ENCODE data around the gene PTF1A. TPM values are rescaled to one million over a fixed set of nuclear protein-coding genes. Genes with fewer than 3 reads are reported as not detected.

Gene PTF1A
- total RNA-seq, 1 experiment from 2014 or later: not detected

DNA sequence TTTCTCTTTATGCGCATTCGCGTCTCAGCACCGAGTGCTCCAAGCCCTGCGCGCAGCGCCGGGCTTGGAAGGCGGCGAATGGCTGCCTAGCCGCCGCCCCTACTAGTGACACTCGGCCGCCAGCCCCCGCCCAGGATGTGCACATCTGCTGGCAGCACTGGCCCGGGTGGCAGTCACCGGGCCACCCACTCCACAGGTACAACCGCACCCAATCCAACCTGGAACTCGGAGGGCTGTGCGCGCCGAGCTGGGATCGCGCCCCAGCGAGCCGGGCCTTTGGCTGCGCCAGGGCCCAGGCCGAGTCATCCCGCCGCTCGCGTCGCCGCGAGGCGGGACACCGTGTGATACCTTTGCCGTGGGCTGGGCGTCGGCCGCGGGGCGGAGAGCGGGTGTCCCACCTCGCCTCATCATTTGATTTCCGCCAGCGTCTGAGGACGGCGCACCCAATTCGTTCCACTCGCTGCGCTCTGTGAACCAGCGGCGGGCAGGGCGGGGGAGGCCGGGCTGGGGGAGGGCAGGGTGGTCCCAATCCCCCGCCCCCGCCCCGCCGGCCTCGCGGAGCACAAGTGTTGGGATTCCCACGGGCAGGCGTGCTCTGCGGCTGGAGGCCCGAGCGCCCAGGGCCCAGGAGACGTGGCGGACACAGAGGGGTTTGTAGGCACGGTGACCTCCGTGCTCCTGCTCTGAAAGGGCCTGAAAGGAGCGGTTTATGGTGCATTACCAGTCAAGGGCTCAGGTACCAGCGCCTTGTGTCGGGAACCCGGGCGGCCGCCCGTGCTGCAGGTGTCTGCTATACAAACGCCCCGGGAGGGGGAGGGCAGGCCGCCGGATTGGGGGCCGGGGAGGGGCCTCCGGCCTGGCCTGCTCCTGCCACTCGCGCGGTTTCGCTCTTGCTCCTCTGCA lies 17.8 kb upstream of the PTF1A start:
- intact Hi-C loops (cut with micrococcal nuclease; ENCODE audit: unreplicated experiment): no loop called here
- no peak for DNase-seq
- ChIA-PET POLR2A (no interaction called here), CTCF (no interaction called here)
- peaks cover 18% of the 10 kb centered on the region for H3K27me3 Mint-ChIP-seq (ENCODE audit: insufficient read depth, unreplicated experiment)
- no peaks in the 10 kb centered on the region for H3K36me3 Mint-ChIP-seq (ENCODE audit: insufficient read depth, unreplicated experiment)
- no peak overlapping the region for H3K27ac Mint-ChIP-seq (ENCODE audit: unreplicated experiment)
- Histone ChIP-seq H3K4me3 (ENCODE audit: low read depth, low read length) (no peak overlapping the region), H3K4me1 (no peaks in the 10 kb centered on the region), H3K27me3 (replicated peaks; ENCODE audit: control insufficient read depth, insufficient read depth, low read length) (no peaks in the 10 kb centered on the region), H3K36me3 (ENCODE audit: control insufficient read depth, insufficient read depth, low read length) (no peaks in the 10 kb centered on the region), H3K9me3 (no peaks in the 10 kb centered on the region)
- no peaks in the 10 kb centered on the region for H3K9me3 Mint-ChIP-seq (ENCODE audit: unreplicated experiment)
- no peaks in the 10 kb centered on the region for H3K4me1 Mint-ChIP-seq (ENCODE audit: low read depth, unreplicated experiment)
- BruUV-seq (replicated peaks): no TSS peak
- no peak overlapping the region for H3K4me3 Mint-ChIP-seq (ENCODE audit: unreplicated experiment)
- TF ChIP-seq, protein P1, sequence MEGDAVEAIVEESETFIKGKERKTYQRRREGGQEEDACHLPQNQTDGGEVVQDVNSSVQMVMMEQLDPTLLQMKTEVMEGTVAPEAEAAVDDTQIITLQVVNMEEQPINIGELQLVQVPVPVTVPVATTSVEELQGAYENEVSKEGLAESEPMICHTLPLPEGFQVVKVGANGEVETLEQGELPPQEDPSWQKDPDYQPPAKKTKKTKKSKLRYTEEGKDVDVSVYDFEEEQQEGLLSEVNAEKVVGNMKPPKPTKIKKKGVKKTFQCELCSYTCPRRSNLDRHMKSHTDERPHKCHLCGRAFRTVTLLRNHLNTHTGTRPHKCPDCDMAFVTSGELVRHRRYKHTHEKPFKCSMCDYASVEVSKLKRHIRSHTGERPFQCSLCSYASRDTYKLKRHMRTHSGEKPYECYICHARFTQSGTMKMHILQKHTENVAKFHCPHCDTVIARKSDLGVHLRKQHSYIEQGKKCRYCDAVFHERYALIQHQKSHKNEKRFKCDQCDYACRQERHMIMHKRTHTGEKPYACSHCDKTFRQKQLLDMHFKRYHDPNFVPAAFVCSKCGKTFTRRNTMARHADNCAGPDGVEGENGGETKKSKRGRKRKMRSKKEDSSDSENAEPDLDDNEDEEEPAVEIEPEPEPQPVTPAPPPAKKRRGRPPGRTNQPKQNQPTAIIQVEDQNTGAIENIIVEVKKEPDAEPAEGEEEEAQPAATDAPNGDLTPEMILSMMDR (IDR thresholded peaks at IDR 0.05; ENCODE audit: insufficient read depth in 1 of 2, low read depth in 1 of 2, low read length in 1 of 2, severe bottlenecking in 1 of 2, unreplicated experiment in 1 of 2): no peak

DNA sequence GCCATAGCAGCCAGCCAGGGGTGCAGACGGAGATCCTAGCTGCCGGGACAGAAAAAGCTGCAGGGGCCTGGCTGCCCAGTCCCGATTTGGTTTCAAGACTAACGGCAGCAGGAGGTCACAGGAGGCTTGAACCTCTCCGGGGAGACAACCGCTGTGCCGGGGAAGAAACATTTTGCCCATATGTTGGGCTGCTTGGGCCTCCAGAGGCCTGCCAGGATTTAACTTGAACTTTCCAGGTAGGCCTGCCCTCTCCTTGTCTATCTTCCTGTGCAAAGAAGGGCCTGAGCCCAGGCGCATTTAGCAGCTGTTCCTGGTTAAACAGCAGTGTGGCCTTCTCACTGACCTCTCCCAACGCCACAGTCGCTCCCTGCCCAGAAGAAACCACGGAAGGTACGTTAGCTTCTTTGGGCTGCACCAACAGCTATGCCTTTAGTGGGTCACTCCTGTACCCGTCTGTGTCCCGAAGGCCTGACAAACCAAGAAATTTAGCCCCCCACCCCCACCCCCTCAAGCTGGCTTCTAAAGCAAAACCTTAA lies 17.1 kb upstream of the PTF1A start:
- TF ChIP-seq, protein P1 (IDR thresholded peaks at IDR 0.05; ENCODE audit: insufficient read depth in 1 of 2, low read depth in 1 of 2, low read length in 1 of 2, severe bottlenecking in 1 of 2, unreplicated experiment in 1 of 2): no peak
- POLR2A ChIA-PET: no interaction called here
- CTCF ChIA-PET: no interaction called here
- BruUV-seq (replicated peaks): no TSS peak
- H3K9me3 ChIP-seq: no peaks in the 10 kb centered on the region
- peaks cover 16% of the 10 kb centered on the region for H3K27me3 Mint-ChIP-seq (ENCODE audit: insufficient read depth, unreplicated experiment)
- H3K9me3 Mint-ChIP-seq (ENCODE audit: unreplicated experiment): no peaks in the 10 kb centered on the region
- intact Hi-C loops (cut with micrococcal nuclease; ENCODE audit: unreplicated experiment): no loop called here
- H3K4me3 ChIP-seq (ENCODE audit: low read depth, low read length): no peak overlapping the region
- DNase-seq: no peak
- H3K27me3 ChIP-seq (replicated peaks; ENCODE audit: control insufficient read depth, insufficient read depth, low read length): no peaks in the 10 kb centered on the region
- H3K4me1 Mint-ChIP-seq (ENCODE audit: low read depth, unreplicated experiment): no peaks in the 10 kb centered on the region
- no peaks in the 10 kb centered on the region for H3K36me3 ChIP-seq (ENCODE audit: control insufficient read depth, insufficient read depth, low read length)
- no peak overlapping the region for H3K27ac Mint-ChIP-seq (ENCODE audit: unreplicated experiment)
- H3K4me3 Mint-ChIP-seq (ENCODE audit: unreplicated experiment): no peak overlapping the region
- H3K36me3 Mint-ChIP-seq (ENCODE audit: insufficient read depth, unreplicated experiment): no peaks in the 10 kb centered on the region
- H3K4me1 ChIP-seq: no peaks in the 10 kb centered on the region

DNA sequence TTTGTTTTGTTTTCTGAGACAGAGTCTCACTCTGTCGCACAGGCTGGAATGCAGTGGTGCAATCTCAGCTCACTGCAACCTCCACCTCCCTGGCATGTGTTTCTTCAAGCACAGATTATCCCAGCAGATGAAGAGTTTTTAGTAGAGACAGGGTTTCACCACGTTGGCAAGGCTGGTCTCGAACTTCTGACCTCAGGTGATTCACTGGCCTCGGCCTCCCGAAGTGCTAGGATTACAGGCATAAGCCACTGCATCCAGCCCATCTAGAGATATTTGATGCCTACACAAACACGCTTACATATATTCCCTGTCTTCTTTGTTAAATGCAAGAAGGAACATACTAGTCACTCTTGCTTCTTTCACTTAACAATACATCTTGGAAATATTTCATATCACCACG lies 5.9 kb upstream of the PTF1A start:
- H3K4me1 Mint-ChIP-seq (ENCODE audit: low read depth, unreplicated experiment): no peaks in the 10 kb centered on the region
- H3K36me3 Mint-ChIP-seq (ENCODE audit: insufficient read depth, unreplicated experiment): no peaks in the 10 kb centered on the region
- BruUV-seq (replicated peaks): no TSS peak
- Histone ChIP-seq H3K27me3 (replicated peaks; ENCODE audit: control insufficient read depth, insufficient read depth, low read length) (no peaks in the 10 kb centered on the region), H3K9me3 (no peaks in the 10 kb centered on the region), H3K4me3 (ENCODE audit: low read depth, low read length) (no peak overlapping the region), H3K4me1 (peaks cover 12% of the 10 kb centered on the region), H3K36me3 (ENCODE audit: control insufficient read depth, insufficient read depth, low read length) (no peaks in the 10 kb centered on the region)
- no peak overlapping the region for H3K27ac Mint-ChIP-seq (ENCODE audit: unreplicated experiment)
- TF ChIP-seq, protein P1 (IDR thresholded peaks at IDR 0.05; ENCODE audit: insufficient read depth in 1 of 2, low read depth in 1 of 2, low read length in 1 of 2, severe bottlenecking in 1 of 2, unreplicated experiment in 1 of 2): no peak
- intact Hi-C loops (cut with micrococcal nuclease; ENCODE audit: unreplicated experiment): no loop called here
- no peak overlapping the region for H3K4me3 Mint-ChIP-seq (ENCODE audit: unreplicated experiment)
- no peaks in the 10 kb centered on the region for H3K9me3 Mint-ChIP-seq (ENCODE audit: unreplicated experiment)
- DNase-seq: no peak
- POLR2A ChIA-PET: no interaction called here
- CTCF ChIA-PET: interaction anchor here (1.0 kb wide), 1 partner anchor 28 kb away, joined by 9 read pairs; no protein-coding TSS in a partner anchor
- peaks cover 3% of the 10 kb centered on the region for H3K27me3 Mint-ChIP-seq (ENCODE audit: insufficient read depth, unreplicated experiment)

Data from Caco-2 (cell line).